MM.1S (cell line): Measurements from ENCODE around the gene HIBADH.

Experiments
- DNase-seq: peaks from one replicate; pipeline ENCODE4 v3.0.0-alpha.2; 2015
- H2AFZ ChIP-seq: fragments of 300-600 bp; sonication (generic); 2 replicates; pipeline ENCODE4 v1.6.0; 2016; ENCODE audit warnings: antibody characterized with exemption, low read length
- H3F3A ChIP-seq: fragments of 300-600 bp; sonication (generic); 2 replicates; pipeline ENCODE4 v1.6.1; 2016; ENCODE audit warnings: mild to moderate bottlenecking, antibody characterized with exemption, low read length, moderate library complexity, mixed read lengths; ENCODE audit not compliant: insufficient read depth
- H3K27ac ChIP-seq: fragments of 300-600 bp; sonication (generic); 2 replicates; pipeline ENCODE4 v1.5.1; 2016; ENCODE audit warnings: mild to moderate bottlenecking, low read length
- H3K27me3 ChIP-seq: fragments of 300-600 bp; sonication (generic); replicated peaks from 2 replicates; pipeline ENCODE4 v1.6.0; 2016; ENCODE audit warnings: low read length; ENCODE audit not compliant: insufficient read depth
- H3K36me3 ChIP-seq: fragments of 300-600 bp; sonication (generic); replicated peaks from 2 replicates; pipeline ENCODE4 v1.6.1; 2016; ENCODE audit warnings: mild to moderate bottlenecking, low read length, mixed read lengths; ENCODE audit not compliant: insufficient read depth
- H3K4me1 ChIP-seq: fragments of 300-600 bp; sonication (generic); 2 replicates; pipeline ENCODE4 v1.6.1; 2016; ENCODE audit warnings: low read length, mixed read lengths
- H3K4me2 ChIP-seq: fragments of 300-600 bp; sonication (generic); 2 replicates; pipeline ENCODE4 v1.6.0; 2016; ENCODE audit warnings: low read depth, low read length
- H3K4me3 ChIP-seq: fragments of 300-600 bp; sonication (generic); 2 replicates; pipeline ENCODE4 v1.5.1; 2016; ENCODE audit warnings: low read length, mixed read lengths
- H3K79me2 ChIP-seq: fragments of 300-600 bp; sonication (generic); 2 replicates; pipeline ENCODE4 v1.6.1; 2016; ENCODE audit warnings: mixed run types, low read length, mixed read lengths
- H3K9ac ChIP-seq: fragments of 300-600 bp; sonication (generic); 2 replicates; pipeline ENCODE4 v1.6.1; 2016; ENCODE audit warnings: low read length, mixed read lengths
- H3K9me2 ChIP-seq: fragments of 300-600 bp; sonication (generic); replicated peaks from 2 replicates; pipeline ENCODE4 v1.6.1; 2016; ENCODE audit warnings: mild to moderate bottlenecking, low read length, mixed read lengths; ENCODE audit not compliant: insufficient read depth
- H3K9me3 ChIP-seq: fragments of 300-600 bp; sonication (generic); replicated peaks from 2 replicates; pipeline ENCODE4 v1.6.1; 2016; ENCODE audit warnings: mild to moderate bottlenecking, low read length, mixed read lengths; ENCODE audit not compliant: insufficient read depth
- H4K20me1 ChIP-seq: fragments of 300-600 bp; sonication (generic); 2 replicates; pipeline ENCODE4 v1.6.1; 2016; ENCODE audit warnings: mild to moderate bottlenecking, low read length, moderate library complexity, mixed read lengths; ENCODE audit not compliant: insufficient read depth
- EZH2 ChIP-seq: fragments of 300-600 bp; sonication (generic); optimal IDR thresholded peaks from 2 replicates; pipeline ENCODE3; 2017; ENCODE audit warnings: low read depth, mild to moderate bottlenecking, antibody characterized with exemption, low read length, mixed read lengths
- EZH2phosphoT487 ChIP-seq: fragments of 300-600 bp; sonication (generic); IDR thresholded peaks from 2 replicates; pipeline ENCODE4 v1.6.1; 2018; ENCODE audit warnings: antibody characterized with exemption, low read length
- TF ChIP-seq, protein P1 (sequence below): fragments of 300-600 bp; sonication (generic); IDR thresholded peaks from 2 replicates; pipeline ENCODE4 v1.5.1; 2016; ENCODE audit warnings: antibody characterized with exemption, low read length, mixed read lengths

Gene HIBADH

DNA sequence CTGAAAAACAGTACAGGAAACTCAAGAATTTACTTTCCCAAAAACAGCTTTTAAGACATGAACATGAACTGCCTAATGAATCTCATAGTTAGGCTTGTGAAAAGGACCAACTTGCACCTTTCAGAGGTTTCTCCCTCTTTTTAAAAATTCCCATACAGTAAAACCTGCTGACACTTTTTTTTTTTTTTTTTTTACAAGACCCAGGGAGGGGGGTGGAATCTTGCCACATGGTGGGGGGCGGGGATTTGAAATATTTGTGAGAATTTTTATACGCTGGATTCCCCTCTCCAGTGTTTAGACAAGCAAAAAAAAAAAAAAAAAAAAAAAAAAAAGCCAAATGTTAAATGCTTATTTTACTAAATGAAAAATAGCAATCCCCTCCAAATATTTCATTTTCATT is 57.4 kb downstream of the HIBADH start:
- Histone ChIP-seq H3F3A (no peaks in the 10 kb centered on the region), H3K36me3 (no peaks in the 10 kb centered on the region), H2AFZ (no peak overlapping the region), H4K20me1 (no peaks in the 10 kb centered on the region), H3K9ac (no peak overlapping the region), H3K27me3 (no peaks in the 10 kb centered on the region), H3K27ac (no peak overlapping the region), H3K9me3 (no peaks in the 10 kb centered on the region), H3K79me2 (no peaks in the 10 kb centered on the region), H3K4me1 (no peaks in the 10 kb centered on the region), H3K9me2 (no peaks in the 10 kb centered on the region), H3K4me3 (no peak overlapping the region), H3K4me2 (no peak overlapping the region)
- TF ChIP-seq, protein P1, sequence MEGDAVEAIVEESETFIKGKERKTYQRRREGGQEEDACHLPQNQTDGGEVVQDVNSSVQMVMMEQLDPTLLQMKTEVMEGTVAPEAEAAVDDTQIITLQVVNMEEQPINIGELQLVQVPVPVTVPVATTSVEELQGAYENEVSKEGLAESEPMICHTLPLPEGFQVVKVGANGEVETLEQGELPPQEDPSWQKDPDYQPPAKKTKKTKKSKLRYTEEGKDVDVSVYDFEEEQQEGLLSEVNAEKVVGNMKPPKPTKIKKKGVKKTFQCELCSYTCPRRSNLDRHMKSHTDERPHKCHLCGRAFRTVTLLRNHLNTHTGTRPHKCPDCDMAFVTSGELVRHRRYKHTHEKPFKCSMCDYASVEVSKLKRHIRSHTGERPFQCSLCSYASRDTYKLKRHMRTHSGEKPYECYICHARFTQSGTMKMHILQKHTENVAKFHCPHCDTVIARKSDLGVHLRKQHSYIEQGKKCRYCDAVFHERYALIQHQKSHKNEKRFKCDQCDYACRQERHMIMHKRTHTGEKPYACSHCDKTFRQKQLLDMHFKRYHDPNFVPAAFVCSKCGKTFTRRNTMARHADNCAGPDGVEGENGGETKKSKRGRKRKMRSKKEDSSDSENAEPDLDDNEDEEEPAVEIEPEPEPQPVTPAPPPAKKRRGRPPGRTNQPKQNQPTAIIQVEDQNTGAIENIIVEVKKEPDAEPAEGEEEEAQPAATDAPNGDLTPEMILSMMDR = no peak
- TF ChIP-seq EZH2phosphoT487 = no peak
- no peak for TF ChIP-seq EZH2
- DNase-seq = no peak

DNA sequence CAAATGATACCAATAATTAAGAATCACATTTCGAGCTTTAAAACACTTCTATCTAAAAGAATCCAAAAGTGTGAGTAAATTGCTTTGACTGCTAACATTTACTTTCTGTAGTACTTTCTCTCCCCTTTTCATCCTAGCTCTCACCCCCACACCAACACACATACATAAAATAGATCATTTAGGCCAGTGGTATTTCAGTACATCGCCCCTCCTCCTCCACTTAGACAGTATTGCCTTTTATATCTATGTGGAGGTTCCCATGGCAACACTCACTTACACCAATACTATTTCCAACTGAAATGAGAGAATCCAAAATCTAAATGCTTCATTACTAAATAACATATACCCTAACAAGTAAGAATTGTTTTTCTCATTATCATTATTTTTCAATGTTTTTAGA is 58.9 kb downstream of the HIBADH start:
- DNase-seq = no peak
- no peak overlapping the region for H3K4me3 ChIP-seq
- H3F3A ChIP-seq = no peaks in the 10 kb centered on the region
- no peaks in the 10 kb centered on the region for H3K79me2 ChIP-seq
- H3K36me3 ChIP-seq = no peaks in the 10 kb centered on the region
- H3K9ac ChIP-seq = no peak overlapping the region
- H3K9me2 ChIP-seq = no peaks in the 10 kb centered on the region
- H4K20me1 ChIP-seq = no peaks in the 10 kb centered on the region
- no peaks in the 10 kb centered on the region for H3K27me3 ChIP-seq
- no peak overlapping the region for H3K4me2 ChIP-seq
- no peaks in the 10 kb centered on the region for H3K9me3 ChIP-seq
- H2AFZ ChIP-seq = no peak overlapping the region
- no peaks in the 10 kb centered on the region for H3K4me1 ChIP-seq
- TF ChIP-seq EZH2phosphoT487 (no peak), EZH2 (no peak)
- TF ChIP-seq, protein P1 = no peak
- no peak overlapping the region for H3K27ac ChIP-seq

DNA sequence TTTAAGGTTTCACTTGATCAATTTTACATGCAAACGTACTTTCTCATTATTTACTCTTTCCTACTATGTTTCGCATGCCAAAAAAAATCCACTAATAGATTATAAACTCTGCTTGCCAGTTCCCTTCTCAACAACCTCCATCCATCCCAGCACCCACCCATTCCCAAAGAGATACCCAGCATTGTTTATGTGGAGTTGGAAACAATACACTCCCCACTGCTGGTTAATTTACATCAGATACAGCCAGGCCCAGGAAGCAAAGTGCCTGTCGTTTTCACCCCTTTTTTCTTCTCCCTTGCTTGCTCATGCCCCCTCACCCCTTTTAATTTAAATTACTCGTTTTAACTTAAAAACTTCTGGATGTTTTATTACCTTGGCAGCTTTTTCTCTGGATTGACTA is 59.9 kb downstream of the HIBADH start:
- Histone ChIP-seq H4K20me1 (no peaks in the 10 kb centered on the region), H3K4me1 (no peaks in the 10 kb centered on the region), H3F3A (no peaks in the 10 kb centered on the region), H3K27me3 (no peaks in the 10 kb centered on the region), H3K4me2 (no peak overlapping the region), H3K9me3 (no peaks in the 10 kb centered on the region), H3K9me2 (no peaks in the 10 kb centered on the region), H3K36me3 (no peaks in the 10 kb centered on the region), H3K79me2 (no peaks in the 10 kb centered on the region), H3K27ac (no peak overlapping the region), H3K4me3 (no peak overlapping the region), H3K9ac (no peak overlapping the region), H2AFZ (no peak overlapping the region)
- no peak for DNase-seq
- TF ChIP-seq EZH2phosphoT487 = no peak
- no peak for TF ChIP-seq EZH2
- TF ChIP-seq, protein P1 = no peak
